ENCODE results near the gene SCUBE2. TPM values are rescaled to one million over a fixed set of nuclear protein-coding genes. Genes with fewer than 3 reads are reported as not detected.

The SCUBE2 gene
- total and polyA plus RNA-seq, 2 of the 4 experiments (the other 2 are of a cell fraction), result 0.43 to 0.72 TPM

- intact Hi-C loops (cut with micrococcal nuclease), result no loop called here
- Histone ChIP-seq H3K79me1 (ENCODE audit: low read depth in 1 of 2, low read length in 2 of 2) (no peaks in the 10 kb centered on the region), H2AFZ (replicated peaks; ENCODE audit: low read length, poor library complexity) (no peak overlapping the region), H3K14ac (replicated peaks; ENCODE audit: low read depth, low read length) (no peak overlapping the region), H4K8ac (ENCODE audit: low read depth in 2 of 2, low read length in 2 of 2) (no peak overlapping the region), H3K4me2 (ENCODE audit: low read depth, low read length) (no peak overlapping the region), H3K23ac (ENCODE audit: low read depth, low read length) (no peak overlapping the region), H3K56ac (ENCODE audit: extremely low read depth, insufficient read depth, low read length) (no peak overlapping the region), H3K4me3 (ENCODE audit: insufficient read depth, low read depth, low read length) (no peak overlapping the region), H3K36me3 (ENCODE audit: control insufficient read depth, insufficient read depth, low read length) (no peaks in the 10 kb centered on the region), H3K27ac (ENCODE audit: insufficient read depth, low read length) (no peak overlapping the region), H4K91ac (ENCODE audit: insufficient read depth, low read depth, low read length) (no peak overlapping the region), H3K9me1 (ENCODE audit: insufficient read depth, low read length) (no peaks in the 10 kb centered on the region), H3K27me3 (ENCODE audit: control insufficient read depth, insufficient read depth, low read length) (no peaks in the 10 kb centered on the region), H4K20me1 (ENCODE audit: insufficient read depth, low read length) (no peaks in the 10 kb centered on the region), H3K18ac (ENCODE audit: low read depth, low read length) (no peak overlapping the region), H2BK20ac (ENCODE audit: low read depth, low read length) (no peak overlapping the region), H4K5ac (ENCODE audit: low read depth, low read length) (no peak overlapping the region), H2BK120ac (ENCODE audit: low read depth, low read length) (no peak overlapping the region), H3K4ac (ENCODE audit: low read depth, low read length) (no peak overlapping the region), H2AK5ac (ENCODE audit: low read depth, low read length) (no peak overlapping the region), H2AK9ac (replicated peaks; ENCODE audit: low read depth, low read length, poor library complexity) (no peak overlapping the region), H3K9me3 (ENCODE audit: control insufficient read depth, insufficient read depth, low read length) (no peaks in the 10 kb centered on the region), H2BK15ac (ENCODE audit: low read depth, low read length) (no peak overlapping the region), H3K9ac (ENCODE audit: low read depth, low read length) (no peak overlapping the region), H2BK5ac (ENCODE audit: low read depth, low read length, poor library complexity, severe bottlenecking) (no peak overlapping the region), H3K4me1 (ENCODE audit: control insufficient read depth, insufficient read depth, low read length) (no peaks in the 10 kb centered on the region)
- ChIA-PET CTCF (no interaction called here), POLR2A (ENCODE audit: unreplicated experiment) (no interaction called here)
- no TSS peak for BruUV-seq (replicated peaks)
- dilution Hi-C loops (cut with HindIII; ENCODE audit: low sequenced_read_pairs, unreplicated experiment), result no loop called here
- in situ Hi-C loops (cut with MboI; ENCODE audit: low sequenced_read_pairs), result loop anchor here (25.0 kb wide), 1 partner anchor 735 kb away; no protein-coding TSS in a partner anchor
- TF ChIP-seq CHD1 (IDR thresholded peaks at IDR 0.05; ENCODE audit: low read depth, low read length), result no peak
- TF ChIP-seq MXI1 (IDR thresholded peaks at IDR 0.05; ENCODE audit: borderline replicate concordance, low read depth, low read length), result no peak
- TF ChIP-seq SMC3 (IDR thresholded peaks at IDR 0.05; ENCODE audit: low read depth, low read length), result no peak
- TF ChIP-seq POLR2A (IDR thresholded peaks at IDR 0.05; ENCODE audit: low read depth, low read length), result no peak
- TF ChIP-seq MAFK (IDR thresholded peaks at IDR 0.05; ENCODE audit: low read depth, low read length), result no peak
- no peak for DNase-seq
- no CpG with 5 or more reads among the region's 1 CpG for WGBS, 2 experiments (ENCODE audit: extremely low coverage in 2 of 2, insufficient read length in 1 of 2)
- no peak for ATAC-seq (ENCODE audit: low read depth)
These were observed 119.5 kb downstream of the SCUBE2 start for GRCh38 chr11:8971924-8972316.

Measured in IMR-90 (cell line).